ENCODE data around the gene ZMYM4.

GRCh38 chr1:35287807-35288640 is 19.5 kb downstream of the ZMYM4 start:
- no peak for TF ChIP-seq POLR2A (IDR thresholded peaks at IDR 0.05)
- no peak for TF ChIP-seq CTCF (IDR thresholded peaks at IDR 0.05)

All from Peyer's patch (tissue), 4 donors.